ENCODE data around the gene RPL28.

Gene RPL28

DNA sequence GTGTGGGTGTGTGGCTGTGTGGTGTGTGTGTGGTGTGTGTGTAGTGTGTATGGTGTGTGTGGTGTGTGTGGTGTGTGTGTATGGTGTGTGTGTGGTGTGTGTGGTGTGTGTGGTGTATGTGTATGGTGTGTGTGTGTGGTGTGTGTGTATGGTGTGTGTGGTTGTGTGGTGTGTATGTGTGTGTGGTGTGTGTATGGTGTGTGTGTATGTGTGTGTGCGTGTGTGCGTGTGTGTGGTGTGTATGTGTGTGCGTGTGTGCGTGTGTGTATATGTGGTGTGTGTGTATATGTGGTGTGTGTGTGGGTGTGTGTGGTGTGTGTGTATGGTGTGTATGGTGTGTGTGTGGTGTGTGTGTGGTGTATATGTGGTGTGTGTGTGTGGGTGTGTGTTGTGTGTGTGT, 49.3 kb downstream of the RPL28 start (continued):
- 0 out of 2 replicates have a peak, but pooled peaks have one; percentile 7 for TF ChIP-seq ZNF791 (tag by site-specific recombination; IDR thresholded peaks at IDR 0.05)
- TF ChIP-seq ZNF214 (tag by site-specific recombination; IDR thresholded peaks at IDR 0.05; ENCODE audit: borderline replicate concordance) = no peak
- TF ChIP-seq ZBTB1 (tag by site-specific recombination; IDR thresholded peaks at IDR 0.05) = no peak
- no peak for TF ChIP-seq KLF1 (tag by site-specific recombination; IDR thresholded peaks at IDR 0.05)
- no peak for TF ChIP-seq ZNF2 (tag by site-specific recombination; IDR thresholded peaks at IDR 0.05)
- TF ChIP-seq, protein P1, sequence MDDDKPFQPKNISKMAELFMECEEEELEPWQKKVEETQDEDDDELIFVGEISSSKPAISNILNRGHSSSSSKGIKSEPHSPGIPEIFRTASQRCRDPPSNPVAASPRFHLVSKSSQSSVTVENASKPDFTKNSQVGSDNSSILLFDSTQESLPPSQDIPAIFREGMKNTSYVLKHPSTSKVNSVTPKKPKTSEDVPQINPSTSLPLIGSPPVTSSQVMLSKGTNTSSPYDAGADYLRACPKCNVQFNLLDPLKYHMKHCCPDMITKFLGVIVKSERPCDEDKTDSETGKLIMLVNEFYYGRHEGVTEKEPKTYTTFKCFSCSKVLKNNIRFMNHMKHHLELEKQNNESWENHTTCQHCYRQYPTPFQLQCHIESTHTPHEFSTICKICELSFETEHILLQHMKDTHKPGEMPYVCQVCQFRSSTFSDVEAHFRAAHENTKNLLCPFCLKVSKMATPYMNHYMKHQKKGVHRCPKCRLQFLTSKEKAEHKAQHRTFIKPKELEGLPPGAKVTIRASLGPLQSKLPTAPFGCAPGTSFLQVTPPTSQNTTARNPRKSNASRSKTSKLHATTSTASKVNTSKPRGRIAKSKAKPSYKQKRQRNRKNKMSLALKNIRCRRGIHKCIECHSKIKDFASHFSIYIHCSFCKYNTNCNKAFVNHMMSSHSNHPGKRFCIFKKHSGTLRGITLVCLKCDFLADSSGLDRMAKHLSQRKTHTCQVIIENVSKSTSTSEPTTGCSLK (tag by site-specific recombination; IDR thresholded peaks at IDR 0.05) = no peak
- 0 out of 2 replicates have a peak, but pooled peaks have one; percentile 15 for TF ChIP-seq KLF9 (tag by site-specific recombination; IDR thresholded peaks at IDR 0.05; ENCODE audit: low read depth)
- TF ChIP-seq, protein P2, sequence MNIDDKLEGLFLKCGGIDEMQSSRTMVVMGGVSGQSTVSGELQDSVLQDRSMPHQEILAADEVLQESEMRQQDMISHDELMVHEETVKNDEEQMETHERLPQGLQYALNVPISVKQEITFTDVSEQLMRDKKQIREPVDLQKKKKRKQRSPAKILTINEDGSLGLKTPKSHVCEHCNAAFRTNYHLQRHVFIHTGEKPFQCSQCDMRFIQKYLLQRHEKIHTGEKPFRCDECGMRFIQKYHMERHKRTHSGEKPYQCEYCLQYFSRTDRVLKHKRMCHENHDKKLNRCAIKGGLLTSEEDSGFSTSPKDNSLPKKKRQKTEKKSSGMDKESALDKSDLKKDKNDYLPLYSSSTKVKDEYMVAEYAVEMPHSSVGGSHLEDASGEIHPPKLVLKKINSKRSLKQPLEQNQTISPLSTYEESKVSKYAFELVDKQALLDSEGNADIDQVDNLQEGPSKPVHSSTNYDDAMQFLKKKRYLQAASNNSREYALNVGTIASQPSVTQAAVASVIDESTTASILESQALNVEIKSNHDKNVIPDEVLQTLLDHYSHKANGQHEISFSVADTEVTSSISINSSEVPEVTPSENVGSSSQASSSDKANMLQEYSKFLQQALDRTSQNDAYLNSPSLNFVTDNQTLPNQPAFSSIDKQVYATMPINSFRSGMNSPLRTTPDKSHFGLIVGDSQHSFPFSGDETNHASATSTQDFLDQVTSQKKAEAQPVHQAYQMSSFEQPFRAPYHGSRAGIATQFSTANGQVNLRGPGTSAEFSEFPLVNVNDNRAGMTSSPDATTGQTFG (tag by site-specific recombination; IDR thresholded peaks at IDR 0.05; ENCODE audit: borderline replicate concordance) = no peak
- TF ChIP-seq ZNF600 (tag by site-specific recombination; IDR thresholded peaks at IDR 0.05) = no peak
- TF ChIP-seq ZNF660 (tag by site-specific recombination; IDR thresholded peaks at IDR 0.05) = no peak
- TF ChIP-seq ZNF404 (tag by site-specific recombination; IDR thresholded peaks at IDR 0.05) = no peak
- TF ChIP-seq, protein P3, sequence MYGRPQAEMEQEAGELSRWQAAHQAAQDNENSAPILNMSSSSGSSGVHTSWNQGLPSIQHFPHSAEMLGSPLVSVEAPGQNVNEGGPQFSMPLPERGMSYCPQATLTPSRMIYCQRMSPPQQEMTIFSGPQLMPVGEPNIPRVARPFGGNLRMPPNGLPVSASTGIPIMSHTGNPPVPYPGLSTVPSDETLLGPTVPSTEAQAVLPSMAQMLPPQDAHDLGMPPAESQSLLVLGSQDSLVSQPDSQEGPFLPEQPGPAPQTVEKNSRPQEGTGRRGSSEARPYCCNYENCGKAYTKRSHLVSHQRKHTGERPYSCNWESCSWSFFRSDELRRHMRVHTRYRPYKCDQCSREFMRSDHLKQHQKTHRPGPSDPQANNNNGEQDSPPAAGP (tag by site-specific recombination; IDR thresholded peaks at IDR 0.05) = no peak
- TF ChIP-seq, protein P4, sequence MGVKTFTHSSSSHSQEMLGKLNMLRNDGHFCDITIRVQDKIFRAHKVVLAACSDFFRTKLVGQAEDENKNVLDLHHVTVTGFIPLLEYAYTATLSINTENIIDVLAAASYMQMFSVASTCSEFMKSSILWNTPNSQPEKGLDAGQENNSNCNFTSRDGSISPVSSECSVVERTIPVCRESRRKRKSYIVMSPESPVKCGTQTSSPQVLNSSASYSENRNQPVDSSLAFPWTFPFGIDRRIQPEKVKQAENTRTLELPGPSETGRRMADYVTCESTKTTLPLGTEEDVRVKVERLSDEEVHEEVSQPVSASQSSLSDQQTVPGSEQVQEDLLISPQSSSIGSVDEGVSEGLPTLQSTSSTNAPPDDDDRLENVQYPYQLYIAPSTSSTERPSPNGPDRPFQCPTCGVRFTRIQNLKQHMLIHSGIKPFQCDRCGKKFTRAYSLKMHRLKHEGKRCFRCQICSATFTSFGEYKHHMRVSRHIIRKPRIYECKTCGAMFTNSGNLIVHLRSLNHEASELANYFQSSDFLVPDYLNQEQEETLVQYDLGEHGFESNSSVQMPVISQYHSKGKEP (tag by site-specific recombination; IDR thresholded peaks at IDR 0.05) = no peak
- TF ChIP-seq EGR2 (tag by site-specific recombination; IDR thresholded peaks at IDR 0.05; ENCODE audit: low read depth) = no peak
- TF ChIP-seq ZNF585B (tag by site-specific recombination; IDR thresholded peaks at IDR 0.05) = no peak
- TF ChIP-seq, protein P5, sequence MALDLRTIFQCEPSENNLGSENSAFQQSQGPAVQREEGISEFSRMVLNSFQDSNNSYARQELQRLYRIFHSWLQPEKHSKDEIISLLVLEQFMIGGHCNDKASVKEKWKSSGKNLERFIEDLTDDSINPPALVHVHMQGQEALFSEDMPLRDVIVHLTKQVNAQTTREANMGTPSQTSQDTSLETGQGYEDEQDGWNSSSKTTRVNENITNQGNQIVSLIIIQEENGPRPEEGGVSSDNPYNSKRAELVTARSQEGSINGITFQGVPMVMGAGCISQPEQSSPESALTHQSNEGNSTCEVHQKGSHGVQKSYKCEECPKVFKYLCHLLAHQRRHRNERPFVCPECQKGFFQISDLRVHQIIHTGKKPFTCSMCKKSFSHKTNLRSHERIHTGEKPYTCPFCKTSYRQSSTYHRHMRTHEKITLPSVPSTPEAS (tag by site-specific recombination; IDR thresholded peaks at IDR 0.05) = peak; percentile 98
- TF ChIP-seq, protein P6, sequence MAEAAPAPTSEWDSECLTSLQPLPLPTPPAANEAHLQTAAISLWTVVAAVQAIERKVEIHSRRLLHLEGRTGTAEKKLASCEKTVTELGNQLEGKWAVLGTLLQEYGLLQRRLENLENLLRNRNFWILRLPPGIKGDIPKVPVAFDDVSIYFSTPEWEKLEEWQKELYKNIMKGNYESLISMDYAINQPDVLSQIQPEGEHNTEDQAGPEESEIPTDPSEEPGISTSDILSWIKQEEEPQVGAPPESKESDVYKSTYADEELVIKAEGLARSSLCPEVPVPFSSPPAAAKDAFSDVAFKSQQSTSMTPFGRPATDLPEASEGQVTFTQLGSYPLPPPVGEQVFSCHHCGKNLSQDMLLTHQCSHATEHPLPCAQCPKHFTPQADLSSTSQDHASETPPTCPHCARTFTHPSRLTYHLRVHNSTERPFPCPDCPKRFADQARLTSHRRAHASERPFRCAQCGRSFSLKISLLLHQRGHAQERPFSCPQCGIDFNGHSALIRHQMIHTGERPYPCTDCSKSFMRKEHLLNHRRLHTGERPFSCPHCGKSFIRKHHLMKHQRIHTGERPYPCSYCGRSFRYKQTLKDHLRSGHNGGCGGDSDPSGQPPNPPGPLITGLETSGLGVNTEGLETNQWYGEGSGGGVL (tag by site-specific recombination; IDR thresholded peaks at IDR 0.05) = no peak
- TF ChIP-seq ZNF335 (tag by site-specific recombination; conservative IDR thresholded peaks at IDR 0.05) = no peak
- no peak for TF ChIP-seq ZNF626 (tag by site-specific recombination; IDR thresholded peaks at IDR 0.05)
